Heart left ventricle (tissue), 16 donors: ENCODE measurements around the gene STXBP2. TPM values are rescaled to one million over a fixed set of nuclear protein-coding genes. Genes with fewer than 3 reads are reported as not detected.

ENCODE experiments used
- ATAC-seq, 4 donors: fragments of 200-7000 bp; cut with Tn5 transposase; one replicate each; pipeline ENCODE4 v1.9.1; 2020 to 2022; ENCODE audit warnings: moderate library complexity in 4 of 4, mild to moderate bottlenecking in 3 of 4, moderate number of reproducible peaks in 1 of 4
- DNase-seq, 5 donors: peaks; one replicate each; pipeline ENCODE4 v3.0.0-alpha.2; 2020
- H3K27ac ChIP-seq, 12 donors: fragments of 200-600 bp; sonication (generic) in 4 of 12; one replicate each; pipeline versions ENCODE4 v1.5.0 to v1.8.0; 2016 to 2022; ENCODE audit warnings: mild to moderate bottlenecking in 2 of 12
- H3K27me3 ChIP-seq, 9 donors: fragments of 200-600 bp; sonication (generic) in 2 of 9; one replicate each; pipeline versions ENCODE4 v1.5.1 to v1.8.0; 2016 to 2022; ENCODE audit warnings: mild to moderate bottlenecking in 3 of 9
- H3K36me3 ChIP-seq, 9 donors: fragments of 200-600 bp; sonication (generic) in 2 of 9; one replicate each; pipeline versions ENCODE4 v1.5.0 to v1.8.0; 2018 to 2022; ENCODE audit warnings: mild to moderate bottlenecking in 2 of 9
- H3K4me1 ChIP-seq, 12 donors: fragments of 200-600 bp; sonication (generic) in 4 of 12; one replicate each; pipeline versions ENCODE4 v1.5.0 to v1.8.0; 2016 to 2022; ENCODE audit warnings: mild to moderate bottlenecking in 3 of 12
- H3K4me3 ChIP-seq, 12 donors: fragments of 200-600 bp; sonication (generic) in 4 of 12; one replicate each; pipeline versions ENCODE4 v1.5.0 to v1.8.0; 2017 to 2022; ENCODE audit warnings: mild to moderate bottlenecking in 9 of 12, moderate library complexity in 4 of 12
- H3K9me3 ChIP-seq, 12 donors: fragments of 200-600 bp; sonication (generic) in 4 of 12; one replicate each; pipeline versions ENCODE4 v1.5.0 to v1.8.0; 2016 to 2022; ENCODE audit warnings: mild to moderate bottlenecking in 1 of 12
- POLR2A ChIP-seq, 2 donors: fragments of 450-650 bp; IDR thresholded peaks; one replicate each; pipeline ENCODE4 v1.6.1; 2017; ENCODE audit warnings: antibody characterized with exemption in 2 of 2, mild to moderate bottlenecking in 2 of 2, moderate library complexity in 2 of 2
- WGBS, 4 donors: extraction: QIAGEN DNeasy Blood & Tissue Kit in 2 of 4; methylation state at CpG; one replicate each; pipeline versions ENCODE4 v1.1.5 to v1.1.7; 2013 to 2018; 5-methylcytosine and 5-hydroxymethylcytosine counted together
- intact Hi-C, 10 donors: fragments of 100-400 bp; cut with DNase I; formaldehyde crosslinking; loops; one replicate each; pipeline versions ENCODE4 v1.11.1 to v1.14.2; 2022
- polyA plus RNA-seq, 2 donors: library from polyadenylated mRNA; stranded (reverse); fragments of 200-250 nt; gene quantifications; one replicate each; pipeline ENCODE4 v1.2.3, GENCODE V29; 2013
- total RNA-seq, 9 donors: library from RNA; depleted of rRNA in 2 of 9; stranded (reverse); fragments of >200 nt in 2 of 9; fragmentation: NEBNext Ultra II Directional in 3 of 9; extraction: Animal tissue kit (Norgen Biotek cat#: 25700) in 3 of 9; gene quantifications; one replicate each; pipeline versions ENCODE4 v1.1.0 to v1.2.4, GENCODE V29; 2016 to 2023
- TF ChIP-seq, protein P1 (sequence below), 12 donors: fragments of 200-600 bp; sonication (generic) in 4 of 12; IDR thresholded peaks; one replicate each; pipeline versions ENCODE4 v1.5.0 to v1.8.0; 2018 to 2022; ENCODE audit warnings: antibody characterized with exemption in 12 of 12, mild to moderate bottlenecking in 5 of 12
- donor health status: ischemic (EF 13 %, LVEDD 7.1; RV severe dilation, severe dysfunction).
- donor health status: healthy with polysubstance abuse.
- donor health status: DM: no; HTN: yes; CAD: no.
- donor health status: DM: no; HTN: no; CAD: no.
- donor health status: ischemic (EF 25% LVEDD 6.9; RV normal size, moderate dysfunction).
- donor health status: ischemic (EF 25% LVEDD 5.7; RV mildly dilated, moderate dysfunction).
- donor health status: healthy.
- donor health status: DM: yes; HTN: yes; CAD: no.
- donor health status: ischemic (EF 35%, LVEDD 5.7; RV mildly dilated, moderate dysfunction).
- donor health status: nonischemic (EF 11% LVEDD 7.7; RV severe dilation, severe dysfunction).
- donor health status: DM: yes; HTN: yes; CAD: no.
- donor health status: PGD.
- donor health status: ischemic (EF 29% LVEDD 5.4; RV normal size, mild dysfunction).
- donor health status: nonischemic (EF 23%, LVEDD 6.1; RV moderate dilation, normal function).

The STXBP2 gene
- total and polyA plus RNA-seq, 11 donors, result 1.2 to 46.7 (median 4.7) TPM

- no peak overlapping the region for H3K4me3 ChIP-seq
- DNase-seq (no peak), ATAC-seq (no peak)
- no peaks in the 10 kb centered on the region for H3K36me3 ChIP-seq
- no peaks in the 10 kb centered on the region for H3K9me3 ChIP-seq
- TF ChIP-seq POLR2A (IDR thresholded peaks at IDR 0.05), result no peak
- H3K27me3 ChIP-seq, result peaks cover 0 to 6% (median 0%) of the 10 kb centered on the region in 9 donors
- WGBS, 4 donors, result 60 to 72% (median 64%) methylated on average over 8 of the region's 8 CpGs
- peaks cover 0 to 33% (median 0%) of the 10 kb centered on the region in 12 donors for H3K4me1 ChIP-seq
- intact Hi-C loops, result loop anchor here in 7 of 10 donors (5.0 to 10.0 kb wide), 6 partner anchors 140 to 598 kb away; partner anchors contain the start of gene MAP2K7 (in 1 of the 7)
- H3K27ac ChIP-seq, result no peak overlapping the region
Measured at GRCh38 chr19:7654401-7654800, 17.5 kb downstream of the STXBP2 start.

- intact Hi-C loops, result loop anchor here in 3 of 10 donors (10.0 kb wide), 3 partner anchors 139 to 249 kb away; partner anchors contain the start of gene MAP2K7 (in 1 of the 3)
- ATAC-seq (no peak), DNase-seq (no peak)
- 54 to 61% (median 58%) methylated on average over 8 of the region's 8 CpGs for WGBS, 4 donors
- no peaks in the 10 kb centered on the region for H3K9me3 ChIP-seq
- no peak overlapping the region for H3K27ac ChIP-seq
- H3K4me3 ChIP-seq, result no peak overlapping the region
- H3K27me3 ChIP-seq, result peaks cover 0 to 6% (median 0%) of the 10 kb centered on the region in 9 donors
- TF ChIP-seq POLR2A (IDR thresholded peaks at IDR 0.05), result no peak
- TF ChIP-seq, protein P1, sequence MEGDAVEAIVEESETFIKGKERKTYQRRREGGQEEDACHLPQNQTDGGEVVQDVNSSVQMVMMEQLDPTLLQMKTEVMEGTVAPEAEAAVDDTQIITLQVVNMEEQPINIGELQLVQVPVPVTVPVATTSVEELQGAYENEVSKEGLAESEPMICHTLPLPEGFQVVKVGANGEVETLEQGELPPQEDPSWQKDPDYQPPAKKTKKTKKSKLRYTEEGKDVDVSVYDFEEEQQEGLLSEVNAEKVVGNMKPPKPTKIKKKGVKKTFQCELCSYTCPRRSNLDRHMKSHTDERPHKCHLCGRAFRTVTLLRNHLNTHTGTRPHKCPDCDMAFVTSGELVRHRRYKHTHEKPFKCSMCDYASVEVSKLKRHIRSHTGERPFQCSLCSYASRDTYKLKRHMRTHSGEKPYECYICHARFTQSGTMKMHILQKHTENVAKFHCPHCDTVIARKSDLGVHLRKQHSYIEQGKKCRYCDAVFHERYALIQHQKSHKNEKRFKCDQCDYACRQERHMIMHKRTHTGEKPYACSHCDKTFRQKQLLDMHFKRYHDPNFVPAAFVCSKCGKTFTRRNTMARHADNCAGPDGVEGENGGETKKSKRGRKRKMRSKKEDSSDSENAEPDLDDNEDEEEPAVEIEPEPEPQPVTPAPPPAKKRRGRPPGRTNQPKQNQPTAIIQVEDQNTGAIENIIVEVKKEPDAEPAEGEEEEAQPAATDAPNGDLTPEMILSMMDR (IDR thresholded peaks at IDR 0.05), result no peak
- peaks cover 0 to 33% (median 0%) of the 10 kb centered on the region in 12 donors for H3K4me1 ChIP-seq
- no peaks in the 10 kb centered on the region for H3K36me3 ChIP-seq
Measured at GRCh38 chr19:7655581-7655980, 18.7 kb downstream of the STXBP2 start.

- TF ChIP-seq, protein P1 (IDR thresholded peaks at IDR 0.05), result no peak
- TF ChIP-seq POLR2A (IDR thresholded peaks at IDR 0.05), result no peak
- Histone ChIP-seq H3K36me3 (no peaks in the 10 kb centered on the region), H3K27ac (peak overlapping the region in 1 of 12 donors; percentile 56), H3K9me3 (no peaks in the 10 kb centered on the region), H3K27me3 (peaks cover 0 to 13% (median 0%) of the 10 kb centered on the region in 9 donors), H3K4me1 (peaks cover 0 to 31% (median 0%) of the 10 kb centered on the region in 12 donors), H3K4me3 (no peak overlapping the region)
- intact Hi-C loops, result loop anchor here in 3 of 10 donors (10.0 kb wide), 3 partner anchors 138 to 248 kb away; partner anchors contain the start of gene MAP2K7 (in 1 of the 3)
- DNase-seq, result no peak
- WGBS, 4 donors, result 37 to 43% (median 39%) methylated on average over 11 to 14 of the region's 14 CpGs
- peak in 2 of 4 donors; percentile 46 to 70 for ATAC-seq
Measured at GRCh38 chr19:7657131-7657751, 20.3 kb downstream of the STXBP2 start.

DNA sequence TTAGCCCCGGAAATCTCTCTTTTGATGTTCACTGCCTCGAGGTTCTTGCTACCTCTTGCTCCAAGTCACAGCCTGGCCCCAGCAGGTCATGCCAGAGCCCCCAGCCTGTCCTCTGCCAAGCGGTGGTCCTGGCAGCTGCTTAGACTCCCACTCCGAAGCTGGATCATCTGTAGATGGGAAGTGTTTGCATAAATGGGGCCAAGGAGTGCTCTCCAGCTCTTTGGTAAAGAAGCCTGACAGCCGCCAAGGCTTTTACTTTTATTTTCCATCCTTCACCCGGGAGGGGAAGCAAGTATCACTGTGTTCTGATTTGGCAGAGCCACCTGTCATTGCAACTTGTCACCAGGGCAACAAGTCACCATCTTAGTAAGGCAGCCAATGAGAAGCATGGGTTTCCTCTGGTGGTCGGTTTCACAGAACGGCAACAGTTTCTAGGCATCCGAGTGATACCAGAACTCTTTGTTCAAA lies 21.3 kb downstream of the STXBP2 start:
- intact Hi-C loops, result loop anchor here in 3 of 10 donors (10.0 kb wide), 3 partner anchors 137 to 247 kb away; partner anchors contain the start of gene MAP2K7 (in 1 of the 3)
- peaks cover 0 to 27% (median 0%) of the 10 kb centered on the region in 12 donors for H3K4me1 ChIP-seq
- H3K27ac ChIP-seq, result peak overlapping the region in 1 of 12 donors; percentile 56
- no peaks in the 10 kb centered on the region for H3K36me3 ChIP-seq
- no peak for DNase-seq
- H3K27me3 ChIP-seq, result peaks cover 0 to 22% (median 0%) of the 10 kb centered on the region in 9 donors
- H3K9me3 ChIP-seq, result no peaks in the 10 kb centered on the region
- H3K4me3 ChIP-seq, result peak overlapping the region in 1 of 12 donors; percentile 5
- TF ChIP-seq, protein P1 (IDR thresholded peaks at IDR 0.05), result no peak
- TF ChIP-seq POLR2A (IDR thresholded peaks at IDR 0.05), result no peak
- 33 to 40% (median 35%) methylated on average over 9 of the region's 9 CpGs for WGBS, 4 donors
- no peak for ATAC-seq
